Tibial artery (tissue), 4 donors: ENCODE data around the gene LAMC2.

Source experiments
- DNase-seq, 2 donors: peaks; one replicate each; pipeline ENCODE4 v3.0.0-alpha.2; 2019
- H3K27ac ChIP-seq, 2 donors: fragments of 200-600 bp; sonication (generic) in 1 of 2; 1 replicate in 1 of 2; 2 replicates in 1 of 2; pipeline ENCODE4 v1.5.1; 2018 to 2019; ENCODE audit warnings: mild to moderate bottlenecking in 1 of 2
- H3K27me3 ChIP-seq, 2 donors: fragments of 200-600 bp; sonication (generic) in 1 of 2; one replicate each; pipeline versions ENCODE4 v1.5.1 to v1.6.0; 2016 to 2019
- H3K36me3 ChIP-seq, 3 donors: fragments of 200-600 bp; sonication (generic) in 2 of 3; one replicate each; pipeline ENCODE4 v1.5.1; 2016 to 2019; ENCODE audit warnings: mild to moderate bottlenecking in 2 of 3
- H3K4me1 ChIP-seq, 4 donors: fragments of 200-600 bp; sonication (generic) in 2 of 4; 1 replicate in 3 of 4; 2 replicates in 1 of 4; pipeline ENCODE4 v1.5.1; 2016 to 2019
- H3K4me3 ChIP-seq, 2 donors: fragments of 200-600 bp; sonication (generic) in 1 of 2; 1 replicate in 1 of 2; 2 replicates in 1 of 2; pipeline ENCODE4 v1.5.1; 2018 to 2019; ENCODE audit warnings: mild to moderate bottlenecking in 2 of 2
- H3K9me3 ChIP-seq, 3 donors: fragments of 200-600 bp; sonication (generic) in 1 of 3; one replicate each; pipeline ENCODE4 v1.5.1; 2016 to 2019
- intact Hi-C: fragments of 100-400 bp; cut with DNase I; formaldehyde crosslinking; loops from one replicate; pipeline ENCODE4 v1.15.0; 2023; ENCODE audit warnings: low total_unique reads
- TF ChIP-seq, protein P1 (sequence below), 2 experiments: fragments of 200-600 bp in 1 of 2; fragments of 450-650 bp in 1 of 2; IDR thresholded peaks; one replicate each; pipeline ENCODE4 v1.5.1; 2017 to 2019; ENCODE audit warnings: antibody characterized with exemption in 2 of 2, mild to moderate bottlenecking in 1 of 2, moderate library complexity in 1 of 2

The LAMC2 gene

DNA sequence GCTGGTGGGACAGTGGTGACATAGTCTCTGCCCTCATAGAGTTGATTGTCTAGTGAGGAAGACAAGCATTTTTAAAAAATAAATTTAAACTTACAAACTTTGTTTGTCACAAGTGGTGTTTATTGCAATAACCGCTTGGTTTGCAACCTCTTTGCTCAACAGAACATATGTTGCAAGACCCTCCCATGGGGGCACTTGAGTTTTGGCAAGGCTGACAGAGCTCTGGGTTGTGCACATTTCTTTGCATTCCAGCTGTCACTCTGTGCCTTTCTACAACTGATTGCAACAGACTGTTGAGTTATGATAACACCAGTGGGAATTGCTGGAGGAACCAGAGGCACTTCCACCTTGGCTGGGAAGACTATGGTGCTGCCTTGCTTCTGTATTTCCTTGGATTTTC, 58.4 kb downstream of the LAMC2 start:
- intact Hi-C loops: no loop called here
- no peaks in the 10 kb centered on the region for H3K9me3 ChIP-seq
- TF ChIP-seq, protein P1, sequence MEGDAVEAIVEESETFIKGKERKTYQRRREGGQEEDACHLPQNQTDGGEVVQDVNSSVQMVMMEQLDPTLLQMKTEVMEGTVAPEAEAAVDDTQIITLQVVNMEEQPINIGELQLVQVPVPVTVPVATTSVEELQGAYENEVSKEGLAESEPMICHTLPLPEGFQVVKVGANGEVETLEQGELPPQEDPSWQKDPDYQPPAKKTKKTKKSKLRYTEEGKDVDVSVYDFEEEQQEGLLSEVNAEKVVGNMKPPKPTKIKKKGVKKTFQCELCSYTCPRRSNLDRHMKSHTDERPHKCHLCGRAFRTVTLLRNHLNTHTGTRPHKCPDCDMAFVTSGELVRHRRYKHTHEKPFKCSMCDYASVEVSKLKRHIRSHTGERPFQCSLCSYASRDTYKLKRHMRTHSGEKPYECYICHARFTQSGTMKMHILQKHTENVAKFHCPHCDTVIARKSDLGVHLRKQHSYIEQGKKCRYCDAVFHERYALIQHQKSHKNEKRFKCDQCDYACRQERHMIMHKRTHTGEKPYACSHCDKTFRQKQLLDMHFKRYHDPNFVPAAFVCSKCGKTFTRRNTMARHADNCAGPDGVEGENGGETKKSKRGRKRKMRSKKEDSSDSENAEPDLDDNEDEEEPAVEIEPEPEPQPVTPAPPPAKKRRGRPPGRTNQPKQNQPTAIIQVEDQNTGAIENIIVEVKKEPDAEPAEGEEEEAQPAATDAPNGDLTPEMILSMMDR (IDR thresholded peaks at IDR 0.05): no peak
- peaks cover 0 to 54% (median 30%) of the 10 kb centered on the region in 4 donors for H3K4me1 ChIP-seq
- peak; percentile 94 to 97 for DNase-seq
- no peaks in the 10 kb centered on the region for H3K27me3 ChIP-seq
- H3K4me3 ChIP-seq: no peak overlapping the region
- no peaks in the 10 kb centered on the region for H3K36me3 ChIP-seq
- H3K27ac ChIP-seq: peak overlapping the region; percentile 66 to 75

DNA sequence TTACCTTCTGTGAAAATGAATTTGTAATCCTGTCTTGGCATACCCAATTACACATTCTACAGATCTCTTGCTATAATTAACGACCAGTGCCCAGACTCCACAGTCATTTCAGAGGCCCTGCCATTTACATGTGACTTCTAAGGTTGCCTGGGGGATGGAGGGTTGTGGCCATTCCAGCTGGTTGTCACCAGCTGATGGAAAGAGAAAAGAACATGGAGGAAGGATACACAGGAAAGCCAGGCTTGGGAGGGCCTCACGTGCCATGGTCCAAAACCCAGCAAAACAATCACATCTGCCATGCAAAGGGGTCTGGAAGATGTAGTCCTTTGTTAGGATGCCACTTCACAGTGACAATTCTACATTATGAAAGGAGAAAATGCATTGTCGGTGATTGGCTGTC, 59.3 kb downstream of the LAMC2 start:
- TF ChIP-seq, protein P1 (IDR thresholded peaks at IDR 0.05): no peak

DNA sequence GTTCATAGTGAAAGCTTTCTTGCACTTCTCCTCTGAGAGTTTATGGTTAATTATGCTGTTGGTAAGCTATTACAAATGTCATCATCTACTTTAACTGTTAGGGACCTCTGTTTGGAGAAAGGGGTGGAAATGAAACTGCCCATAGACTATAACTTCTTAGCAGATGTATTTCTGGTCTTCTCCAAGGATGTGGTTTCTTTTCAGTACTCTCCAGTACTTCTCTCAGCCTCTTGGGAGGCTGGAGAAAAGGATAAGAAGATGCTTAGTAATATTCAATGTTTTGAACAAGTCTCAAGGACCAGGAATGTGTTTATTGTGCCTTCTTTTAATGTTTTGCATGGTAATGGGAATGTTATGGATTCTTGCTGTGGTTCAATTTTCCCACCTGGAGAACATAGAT, 60.4 kb downstream of the LAMC2 start:
- Histone ChIP-seq H3K4me3 (no peak overlapping the region), H3K36me3 (no peaks in the 10 kb centered on the region), H3K27me3 (no peaks in the 10 kb centered on the region), H3K4me1 (peaks cover 0 to 43% (median 28%) of the 10 kb centered on the region in 4 donors), H3K9me3 (no peaks in the 10 kb centered on the region), H3K27ac (no peak overlapping the region)
- intact Hi-C loops: no loop called here
- TF ChIP-seq, protein P1 (IDR thresholded peaks at IDR 0.05): no peak
- DNase-seq: no peak

More for the DNA sequence above, 59.3 kb downstream of the LAMC2 start:
- no peaks in the 10 kb centered on the region for H3K36me3 ChIP-seq
- H3K27ac ChIP-seq: peak overlapping the region; percentile 24 to 44
- DNase-seq: no peak
- no peak overlapping the region for H3K4me3 ChIP-seq
- no peaks in the 10 kb centered on the region for H3K27me3 ChIP-seq
- no peaks in the 10 kb centered on the region for H3K9me3 ChIP-seq
- H3K4me1 ChIP-seq: peaks cover 0 to 53% (median 30%) of the 10 kb centered on the region in 4 donors
- intact Hi-C loops: no loop called here

DNA sequence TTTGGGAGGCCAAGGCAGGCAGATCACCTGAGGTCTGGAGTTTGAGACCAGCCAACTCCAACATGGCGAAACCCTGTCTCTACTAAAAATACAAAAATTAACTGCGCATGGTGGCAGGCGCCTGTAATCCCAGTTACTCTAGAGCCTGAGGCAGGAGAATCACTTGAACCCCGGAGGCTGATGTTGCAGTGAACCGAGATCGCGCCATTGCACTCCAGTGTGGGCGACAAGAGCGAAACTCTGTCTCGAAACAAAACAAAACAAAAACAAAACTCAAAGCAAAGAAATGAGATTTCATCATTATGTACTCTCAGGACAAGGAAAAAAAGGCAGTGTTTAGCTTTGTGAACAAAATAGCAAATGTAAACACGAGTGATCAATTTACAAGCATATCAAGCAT, 61.0 kb downstream of the LAMC2 start:
- Histone ChIP-seq H3K27me3 (no peaks in the 10 kb centered on the region), H3K27ac (no peak overlapping the region), H3K9me3 (no peaks in the 10 kb centered on the region), H3K4me1 (peaks cover 0 to 36% (median 23%) of the 10 kb centered on the region in 4 donors), H3K36me3 (no peaks in the 10 kb centered on the region), H3K4me3 (no peak overlapping the region)
- DNase-seq: no peak
- TF ChIP-seq, protein P1 (IDR thresholded peaks at IDR 0.05): no peak
- intact Hi-C loops: no loop called here

DNA sequence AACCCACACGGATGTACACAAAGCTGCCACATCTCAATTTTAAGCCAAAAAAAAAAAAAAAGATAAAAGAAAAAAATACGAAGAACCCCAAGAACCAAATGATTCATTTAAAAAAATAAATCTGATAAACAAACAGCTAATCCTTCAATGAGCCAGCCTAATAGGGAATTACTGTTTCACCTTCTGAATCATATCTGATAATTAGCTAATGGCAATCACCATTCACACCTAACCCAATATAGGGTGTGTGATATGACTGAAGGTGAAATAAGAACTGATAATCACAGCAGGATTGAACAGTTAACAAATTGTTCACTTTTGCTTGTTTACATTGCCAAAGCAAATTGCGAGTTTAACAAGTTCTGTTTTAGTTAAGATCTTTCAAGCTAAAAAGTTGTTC, 61.4 kb downstream of the LAMC2 start:
- DNase-seq: no peak
- Histone ChIP-seq H3K27ac (no peak overlapping the region), H3K36me3 (no peaks in the 10 kb centered on the region), H3K4me1 (peaks cover 0 to 32% (median 19%) of the 10 kb centered on the region in 4 donors), H3K9me3 (no peaks in the 10 kb centered on the region), H3K27me3 (no peaks in the 10 kb centered on the region), H3K4me3 (no peak overlapping the region)
- TF ChIP-seq, protein P1 (IDR thresholded peaks at IDR 0.05): no peak
- intact Hi-C loops: no loop called here

DNA sequence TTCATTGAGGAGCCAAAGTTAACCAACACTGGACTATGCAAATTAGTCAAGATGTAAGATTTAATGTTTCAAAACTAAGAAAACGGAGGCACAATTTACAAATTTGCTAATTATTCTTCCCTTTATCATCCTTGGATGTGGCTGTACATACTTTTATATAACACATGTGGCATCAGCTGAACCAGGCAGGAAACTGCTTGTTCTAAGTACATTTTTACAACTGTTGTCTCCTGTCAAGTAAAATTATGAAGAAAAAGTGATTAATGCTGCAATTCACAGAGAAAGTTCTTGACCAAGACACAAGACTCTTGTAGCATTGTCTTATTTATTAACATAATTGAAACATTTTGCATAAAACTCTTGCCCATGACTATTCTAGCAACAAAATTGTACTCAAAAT, 61.9 kb downstream of the LAMC2 start:
- H3K9me3 ChIP-seq: no peaks in the 10 kb centered on the region
- no peaks in the 10 kb centered on the region for H3K27me3 ChIP-seq
- H3K4me1 ChIP-seq: peaks cover 0 to 28% (median 15%) of the 10 kb centered on the region in 4 donors
- TF ChIP-seq, protein P1 (IDR thresholded peaks at IDR 0.05): no peak
- DNase-seq: no peak
- H3K4me3 ChIP-seq: no peak overlapping the region
- intact Hi-C loops: no loop called here
- H3K36me3 ChIP-seq: no peaks in the 10 kb centered on the region
- no peak overlapping the region for H3K27ac ChIP-seq
